Thoracic aorta endothelial cell (primary cell): ENCODE data around the gene AMBP. TPM values are rescaled to one million over a fixed set of nuclear protein-coding genes. Genes with fewer than 3 reads are reported as not detected.

Experiments
- total RNA-seq: library from RNA; depleted of rRNA; stranded (reverse); fragments of >200 nt; gene quantifications from 2 replicates; pipeline ENCODE4 v1.2.3, GENCODE V29; 2012

The AMBP gene
- not detected in 2 replicates for total RNA-seq

GRCh38 chr9:114078021-114078780 is at the start of gene AMBP:
TSS of gene AMBP (minus strand) at chr9:114078300. CDS start at chr9:114078209, 91 bp downstream.

DNA sequence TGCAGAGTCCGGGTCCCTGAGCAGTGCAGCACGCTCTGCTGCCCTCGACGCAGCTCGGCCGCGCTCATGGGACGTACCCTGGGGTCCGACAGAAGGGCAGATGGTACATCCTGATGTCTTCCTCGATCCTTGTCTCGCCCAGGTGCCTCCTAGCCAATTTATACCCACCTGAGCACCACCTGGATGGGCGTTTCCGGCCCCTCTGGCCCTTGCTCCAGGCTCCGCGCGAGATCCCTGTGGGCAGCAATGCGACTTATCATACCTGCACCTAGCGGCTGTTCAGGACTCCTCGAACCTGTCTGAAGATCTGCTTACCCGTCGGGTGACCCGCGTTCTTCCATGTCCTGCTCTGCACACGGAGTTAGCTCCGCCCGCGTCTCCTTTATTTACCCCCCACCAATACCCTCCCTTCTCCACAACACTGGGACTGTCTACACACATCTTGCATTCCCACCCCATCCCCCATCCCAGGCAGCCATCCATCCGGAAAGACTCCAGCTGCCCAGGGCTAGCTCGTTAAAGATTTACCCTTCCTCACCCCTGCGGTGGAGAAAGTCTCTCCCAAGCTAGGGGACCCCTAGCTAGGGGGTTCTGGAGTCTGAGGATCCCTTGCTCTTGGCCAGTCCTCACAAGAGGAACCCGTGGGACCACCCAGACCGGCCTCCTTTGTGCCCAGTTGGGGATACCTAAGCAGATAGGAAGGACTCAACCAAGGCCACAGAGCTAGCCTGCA is 21.0 kb upstream of the AMBP start, which contains the start of gene KIF12:
Gene KIF12 (minus strand): TSS at position 357 of the 733 bp plus-strand sequence. CDS start 16 bp downstream, at position 341.

Other genes with a start within 250 kb of the AMBP start
- gene ZNF618, start 202.0 kb downstream of the AMBP start, total RNA-seq, result 28.3 and 32.0 TPM in 2 replicates
- gene KIF12, start 21.0 kb upstream of the AMBP start, total RNA-seq, result 0.22 TPM in 1 of 2 replicates, not detected in the other
- gene COL27A1, start 77.2 kb upstream of the AMBP start, total RNA-seq, result 19.4 and 23.2 TPM in 2 replicates
- gene ORM1, start 244.8 kb upstream of the AMBP start, total RNA-seq, result not detected in 2 replicates